HEK293 (cell line): Measurements from ENCODE around the gene GRB10.

Source experiments
- CTCF ChIP-seq: fragments of 450-650 bp; formaldehyde crosslinking; IDR thresholded peaks from 2 replicates; pipeline ENCODE4 v1.5.1; 2016; ENCODE audit warnings: missing biosample characterization, missing genetic modification characterization
- SCRT1 ChIP-seq: fragments of 450-650 bp; formaldehyde crosslinking; IDR thresholded peaks from 2 replicates; pipeline ENCODE4 v1.5.1; 2016; ENCODE audit warnings: missing biosample characterization, missing genetic modification characterization, borderline replicate concordance
- TCF7L2 ChIP-seq: IDR thresholded peaks from 2 replicates; pipeline ENCODE4 v1.6.1; 2011; ENCODE audit warnings: low read depth, mild to moderate bottlenecking, inconsistent platforms, low read length, moderate library complexity, borderline replicate concordance
- YY1 ChIP-seq: fragments of 450-650 bp; formaldehyde crosslinking; IDR thresholded peaks from 2 replicates; pipeline ENCODE4 v1.5.1; 2018; ENCODE audit warnings: missing biosample characterization, missing genetic modification characterization
- ZFP41 ChIP-seq: fragments of 450-650 bp; formaldehyde crosslinking; IDR thresholded peaks from 2 replicates; pipeline ENCODE4 v1.5.1; 2016; ENCODE audit warnings: missing biosample characterization, missing genetic modification characterization, borderline replicate concordance
- ZNF10 ChIP-seq: fragments of 450-650 bp; formaldehyde crosslinking; IDR thresholded peaks from 2 replicates; pipeline ENCODE4 v1.5.1; 2017; ENCODE audit warnings: missing biosample characterization, missing genetic modification characterization
- ZNF112 ChIP-seq: fragments of 450-650 bp; formaldehyde crosslinking; IDR thresholded peaks from 2 replicates; pipeline ENCODE4 v1.5.0; 2017; ENCODE audit warnings: missing biosample characterization, missing genetic modification characterization
- ZNF239 ChIP-seq: fragments of 450-650 bp; formaldehyde crosslinking; IDR thresholded peaks from 2 replicates; pipeline ENCODE4 v1.5.1; 2016; ENCODE audit warnings: missing biosample characterization, missing genetic modification characterization
- ZNF610 ChIP-seq: fragments of 450-650 bp; formaldehyde crosslinking; IDR thresholded peaks from 2 replicates; pipeline ENCODE4 v1.5.1; 2016; ENCODE audit warnings: missing biosample characterization, missing genetic modification characterization, borderline replicate concordance
- ZNF768 ChIP-seq: fragments of 450-650 bp; formaldehyde crosslinking; IDR thresholded peaks from 2 replicates; pipeline ENCODE4 v1.5.1; 2018; ENCODE audit warnings: missing biosample characterization, mild to moderate bottlenecking, missing genetic modification characterization
- ZNF785 ChIP-seq: fragments of 450-650 bp; formaldehyde crosslinking; IDR thresholded peaks from 2 replicates; pipeline ENCODE4 v1.5.1; 2016; ENCODE audit warnings: missing biosample characterization, missing genetic modification characterization
- TF ChIP-seq, protein P1 (sequence below): fragments of 450-650 bp; formaldehyde crosslinking; IDR thresholded peaks from 2 replicates; pipeline ENCODE4 v1.5.1; 2016; ENCODE audit warnings: missing biosample characterization, missing genetic modification characterization
- TF ChIP-seq, protein P2 (sequence below): fragments of 450-650 bp; IDR thresholded peaks from 2 replicates; pipeline ENCODE4 v1.5.1; 2018; ENCODE audit warnings: missing biosample characterization, mild to moderate bottlenecking, missing genetic modification characterization
- TF ChIP-seq, protein P3 (sequence below): fragments of 450-650 bp; formaldehyde crosslinking; IDR thresholded peaks from 2 replicates; pipeline ENCODE4 v1.5.1; 2017; ENCODE audit warnings: missing biosample characterization, missing genetic modification characterization

DNA sequence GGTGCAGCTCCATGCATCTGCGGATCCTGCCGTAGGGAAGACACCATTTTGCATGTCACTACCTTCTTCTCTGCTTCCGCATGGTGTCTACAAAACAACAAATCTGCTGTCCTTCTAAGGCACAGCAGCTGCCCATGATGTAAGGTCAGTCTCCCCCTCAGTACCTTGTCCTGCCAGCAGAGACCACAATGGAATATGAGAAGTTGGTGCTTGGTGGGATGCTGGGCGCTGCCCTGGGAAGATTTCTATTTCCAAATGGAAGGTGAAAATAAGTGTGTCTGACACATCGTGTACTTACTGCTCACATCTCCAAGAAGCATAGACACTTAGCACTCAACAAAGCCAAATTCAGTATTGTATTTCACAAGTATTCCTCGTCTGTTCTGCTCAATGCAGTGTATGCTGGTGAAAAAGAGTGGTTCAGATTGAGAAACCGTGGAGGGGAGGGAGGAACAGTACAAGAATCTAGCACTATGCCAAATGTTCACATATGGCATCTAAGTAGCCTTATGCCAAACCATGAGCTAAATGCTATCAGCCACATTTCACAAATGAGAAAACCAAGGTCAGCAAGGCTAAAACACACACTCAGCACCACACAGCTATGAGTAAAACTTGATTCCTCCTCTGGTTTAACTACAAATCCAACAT lies 95.0 kb downstream of the GRB10 start:
- no peak for TF ChIP-seq ZFP41 (tag by site-specific recombination)
- no peak for TF ChIP-seq CTCF (tag by site-specific recombination)
- TF ChIP-seq ZNF768 (tag by site-specific recombination) = no peak
- TF ChIP-seq, protein P1, sequence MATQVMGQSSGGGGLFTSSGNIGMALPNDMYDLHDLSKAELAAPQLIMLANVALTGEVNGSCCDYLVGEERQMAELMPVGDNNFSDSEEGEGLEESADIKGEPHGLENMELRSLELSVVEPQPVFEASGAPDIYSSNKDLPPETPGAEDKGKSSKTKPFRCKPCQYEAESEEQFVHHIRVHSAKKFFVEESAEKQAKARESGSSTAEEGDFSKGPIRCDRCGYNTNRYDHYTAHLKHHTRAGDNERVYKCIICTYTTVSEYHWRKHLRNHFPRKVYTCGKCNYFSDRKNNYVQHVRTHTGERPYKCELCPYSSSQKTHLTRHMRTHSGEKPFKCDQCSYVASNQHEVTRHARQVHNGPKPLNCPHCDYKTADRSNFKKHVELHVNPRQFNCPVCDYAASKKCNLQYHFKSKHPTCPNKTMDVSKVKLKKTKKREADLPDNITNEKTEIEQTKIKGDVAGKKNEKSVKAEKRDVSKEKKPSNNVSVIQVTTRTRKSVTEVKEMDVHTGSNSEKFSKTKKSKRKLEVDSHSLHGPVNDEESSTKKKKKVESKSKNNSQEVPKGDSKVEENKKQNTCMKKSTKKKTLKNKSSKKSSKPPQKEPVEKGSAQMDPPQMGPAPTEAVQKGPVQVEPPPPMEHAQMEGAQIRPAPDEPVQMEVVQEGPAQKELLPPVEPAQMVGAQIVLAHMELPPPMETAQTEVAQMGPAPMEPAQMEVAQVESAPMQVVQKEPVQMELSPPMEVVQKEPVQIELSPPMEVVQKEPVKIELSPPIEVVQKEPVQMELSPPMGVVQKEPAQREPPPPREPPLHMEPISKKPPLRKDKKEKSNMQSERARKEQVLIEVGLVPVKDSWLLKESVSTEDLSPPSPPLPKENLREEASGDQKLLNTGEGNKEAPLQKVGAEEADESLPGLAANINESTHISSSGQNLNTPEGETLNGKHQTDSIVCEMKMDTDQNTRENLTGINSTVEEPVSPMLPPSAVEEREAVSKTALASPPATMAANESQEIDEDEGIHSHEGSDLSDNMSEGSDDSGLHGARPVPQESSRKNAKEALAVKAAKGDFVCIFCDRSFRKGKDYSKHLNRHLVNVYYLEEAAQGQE = no peak
- no peak for TF ChIP-seq ZNF10
- TF ChIP-seq ZNF112 (tag by site-specific recombination) = no peak
- TF ChIP-seq SCRT1 = no peak
- TF ChIP-seq ZNF785 (tag by site-specific recombination) = no peak
- no peak for TF ChIP-seq ZNF610 (tag by site-specific recombination)
- TF ChIP-seq, protein P2, sequence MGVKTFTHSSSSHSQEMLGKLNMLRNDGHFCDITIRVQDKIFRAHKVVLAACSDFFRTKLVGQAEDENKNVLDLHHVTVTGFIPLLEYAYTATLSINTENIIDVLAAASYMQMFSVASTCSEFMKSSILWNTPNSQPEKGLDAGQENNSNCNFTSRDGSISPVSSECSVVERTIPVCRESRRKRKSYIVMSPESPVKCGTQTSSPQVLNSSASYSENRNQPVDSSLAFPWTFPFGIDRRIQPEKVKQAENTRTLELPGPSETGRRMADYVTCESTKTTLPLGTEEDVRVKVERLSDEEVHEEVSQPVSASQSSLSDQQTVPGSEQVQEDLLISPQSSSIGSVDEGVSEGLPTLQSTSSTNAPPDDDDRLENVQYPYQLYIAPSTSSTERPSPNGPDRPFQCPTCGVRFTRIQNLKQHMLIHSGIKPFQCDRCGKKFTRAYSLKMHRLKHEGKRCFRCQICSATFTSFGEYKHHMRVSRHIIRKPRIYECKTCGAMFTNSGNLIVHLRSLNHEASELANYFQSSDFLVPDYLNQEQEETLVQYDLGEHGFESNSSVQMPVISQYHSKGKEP = no peak
- TF ChIP-seq TCF7L2 = no peak
- TF ChIP-seq, protein P3, sequence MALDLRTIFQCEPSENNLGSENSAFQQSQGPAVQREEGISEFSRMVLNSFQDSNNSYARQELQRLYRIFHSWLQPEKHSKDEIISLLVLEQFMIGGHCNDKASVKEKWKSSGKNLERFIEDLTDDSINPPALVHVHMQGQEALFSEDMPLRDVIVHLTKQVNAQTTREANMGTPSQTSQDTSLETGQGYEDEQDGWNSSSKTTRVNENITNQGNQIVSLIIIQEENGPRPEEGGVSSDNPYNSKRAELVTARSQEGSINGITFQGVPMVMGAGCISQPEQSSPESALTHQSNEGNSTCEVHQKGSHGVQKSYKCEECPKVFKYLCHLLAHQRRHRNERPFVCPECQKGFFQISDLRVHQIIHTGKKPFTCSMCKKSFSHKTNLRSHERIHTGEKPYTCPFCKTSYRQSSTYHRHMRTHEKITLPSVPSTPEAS (tag by site-specific recombination) = no peak
- no peak for TF ChIP-seq ZNF239 (tag by site-specific recombination)
- no peak for TF ChIP-seq YY1 (tag by site-specific recombination)
